SU-DHL-6 (cell line): ENCODE results near the gene PHGDH.

Experiments
- H2AFZ ChIP-seq: fragments of 200-600 bp; sonication (generic); 2 replicates; pipeline ENCODE4 v1.6.1; 2014; ENCODE audit warnings: low read depth, mild to moderate bottlenecking, moderate library complexity, mixed read lengths, antibody characterized with exemption, low read length; ENCODE audit not compliant: severe bottlenecking
- H3F3A ChIP-seq: fragments of 200-600 bp; shearing (Covaris generic); 2 replicates; pipeline ENCODE4 v1.6.0; 2016; ENCODE audit warnings: antibody characterized with exemption, mild to moderate bottlenecking; ENCODE audit not compliant: insufficient read depth
- H3K27ac ChIP-seq: fragments of 200-600 bp; sonication (generic); 2 replicates; pipeline ENCODE4 v1.5.1; 2016; ENCODE audit warnings: low read depth, mild to moderate bottlenecking, low read length, moderate library complexity, mixed read lengths
- H3K27me3 ChIP-seq: fragments of 200-600 bp; sonication (generic), shearing (Covaris generic); 2 replicates; pipeline ENCODE4 v1.6.0; 2014; ENCODE audit warnings: mild to moderate bottlenecking, low read length
- H3K36me3 ChIP-seq: fragments of 200-600 bp; sonication (generic); 2 replicates; pipeline ENCODE4 v1.6.1; 2014; ENCODE audit warnings: mild to moderate bottlenecking, low read length, mixed read lengths
- H3K4me2 ChIP-seq: fragments of 300-600, 200-600 bp; shearing (Covaris generic), sonication (generic); 2 replicates; pipeline ENCODE4 v1.6.0; 2014; ENCODE audit warnings: low read length, low read depth, mild to moderate bottlenecking; ENCODE audit not compliant: poor library complexity, severe bottlenecking
- H3K4me3 ChIP-seq: fragments of 200-600 bp; sonication (generic); 2 replicates; pipeline ENCODE4 v1.5.1; 2014; ENCODE audit warnings: antibody characterized with exemption, low read length, mild to moderate bottlenecking, mixed read lengths; ENCODE audit not compliant: insufficient read depth, poor library complexity, severe bottlenecking
- H3K79me2 ChIP-seq: fragments of 200-600 bp; sonication (generic); 2 replicates; pipeline ENCODE4 v1.6.1; 2014; ENCODE audit warnings: mild to moderate bottlenecking, low read length, moderate library complexity; ENCODE audit not compliant: insufficient read depth
- H3K9ac ChIP-seq: fragments of 200-600 bp; sonication (generic); 2 replicates; pipeline ENCODE4 v1.7.0; 2014; ENCODE audit warnings: mild to moderate bottlenecking, low read length
- H3K9me2 ChIP-seq: fragments of 200-600 bp; sonication (generic); replicated peaks from 2 replicates; pipeline ENCODE4 v1.6.1; 2014; ENCODE audit warnings: low read length; ENCODE audit not compliant: insufficient read depth
- H3K9me3 ChIP-seq: fragments of 200-600 bp; sonication (generic); 2 replicates; pipeline ENCODE4 v1.6.1; 2014; ENCODE audit warnings: low read length, mixed read lengths; ENCODE audit not compliant: insufficient read depth
- H4K20me1 ChIP-seq: fragments of 200-600 bp; sonication (generic); 2 replicates; pipeline ENCODE4 v1.6.1; 2014; ENCODE audit warnings: low read depth, mild to moderate bottlenecking, antibody characterized with exemption, low read length, moderate library complexity, mixed read lengths
- CTCF ChIP-seq: fragments of 200-600 bp; sonication (generic); IDR thresholded peaks from one replicate; pipeline ENCODE4 v1.5.1; 2017; ENCODE audit warnings: antibody characterized with exemption, mild to moderate bottlenecking, low read length, moderate library complexity; ENCODE audit not compliant: insufficient read depth, poor library complexity, severe bottlenecking
- EZH2phosphoT487 ChIP-seq: fragments of 200-600 bp; sonication (generic), shearing (Covaris generic); conservative IDR thresholded peaks from 2 replicates; pipeline ENCODE4 v1.6.1; 2018; ENCODE audit warnings: mild to moderate bottlenecking, antibody characterized with exemption, low read length, moderate library complexity, mixed read lengths

PHGDH gene

GRCh38 chr1:119732465-119733168 is 20.9 kb downstream of the PHGDH start:
- no peak overlapping the region for H2AFZ ChIP-seq
- no peaks in the 10 kb centered on the region for H4K20me1 ChIP-seq
- H3K27me3 ChIP-seq = no peaks in the 10 kb centered on the region
- no peak overlapping the region for H3K27ac ChIP-seq
- H3K4me2 ChIP-seq = no peak overlapping the region
- no peaks in the 10 kb centered on the region for H3K9me3 ChIP-seq
- H3K79me2 ChIP-seq = no peaks in the 10 kb centered on the region
- no peak for TF ChIP-seq CTCF
- no peak overlapping the region for H3K9ac ChIP-seq
- no peaks in the 10 kb centered on the region for H3K9me2 ChIP-seq
- H3F3A ChIP-seq = no peaks in the 10 kb centered on the region
- H3K36me3 ChIP-seq = peaks cover 27% of the 10 kb centered on the region
- H3K4me3 ChIP-seq = no peak overlapping the region

- peaks cover 24% of the 10 kb centered on the region for H3K36me3 ChIP-seq
Observed at GRCh38 chr1:119733754-119734153, 22.0 kb downstream of the PHGDH start.

DNA sequence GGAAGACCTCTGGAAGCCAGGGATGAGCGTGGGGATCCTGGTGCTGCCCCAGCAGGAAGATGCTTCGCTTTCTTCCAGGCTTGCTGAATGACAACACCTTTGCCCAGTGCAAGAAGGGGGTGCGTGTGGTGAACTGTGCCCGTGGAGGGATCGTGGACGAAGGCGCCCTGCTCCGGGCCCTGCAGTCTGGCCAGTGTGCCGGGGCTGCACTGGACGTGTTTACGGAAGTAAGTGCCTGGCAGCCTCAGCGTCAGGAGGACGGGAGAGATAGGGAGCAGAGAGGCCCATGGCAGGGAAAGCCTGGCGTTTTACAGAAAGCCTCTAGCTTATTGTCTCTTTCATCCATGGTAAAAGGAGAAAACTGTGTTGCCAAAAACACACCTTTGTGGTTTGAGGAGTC is 23.5 kb downstream of the PHGDH start:
- H3K36me3 ChIP-seq = peaks cover 17% of the 10 kb centered on the region
- H4K20me1 ChIP-seq = no peaks in the 10 kb centered on the region
- H3K9ac ChIP-seq = no peak overlapping the region
- H3K4me2 ChIP-seq = no peak overlapping the region
- H3K9me2 ChIP-seq = no peaks in the 10 kb centered on the region
- no peaks in the 10 kb centered on the region for H3K9me3 ChIP-seq
- H3K79me2 ChIP-seq = no peaks in the 10 kb centered on the region
- H3F3A ChIP-seq = no peaks in the 10 kb centered on the region
- H3K27ac ChIP-seq = no peak overlapping the region
- H3K4me3 ChIP-seq = no peak overlapping the region
- TF ChIP-seq EZH2phosphoT487 = no peak
- no peak for TF ChIP-seq CTCF
- H3K27me3 ChIP-seq = no peaks in the 10 kb centered on the region
- no peak overlapping the region for H2AFZ ChIP-seq

More at GRCh38 chr1:119733754-119734153, 22.0 kb downstream of the PHGDH start:
- H2AFZ ChIP-seq = no peak overlapping the region
- H3K4me3 ChIP-seq = no peak overlapping the region
- H3K4me2 ChIP-seq = no peak overlapping the region
- no peaks in the 10 kb centered on the region for H3K27me3 ChIP-seq
- H3K79me2 ChIP-seq = no peaks in the 10 kb centered on the region
- no peaks in the 10 kb centered on the region for H4K20me1 ChIP-seq
- H3K9me3 ChIP-seq = no peaks in the 10 kb centered on the region
- H3F3A ChIP-seq = no peaks in the 10 kb centered on the region
- no peak overlapping the region for H3K9ac ChIP-seq
- no peak overlapping the region for H3K27ac ChIP-seq
- H3K9me2 ChIP-seq = no peaks in the 10 kb centered on the region
- TF ChIP-seq CTCF (no peak), EZH2phosphoT487 (no peak)
